ENCODE data around the gene TMCC3.

GRCh38 chr12:94602024-94602423 is 48.3 kb downstream of the TMCC3 start:
- TF ChIP-seq, protein P1, sequence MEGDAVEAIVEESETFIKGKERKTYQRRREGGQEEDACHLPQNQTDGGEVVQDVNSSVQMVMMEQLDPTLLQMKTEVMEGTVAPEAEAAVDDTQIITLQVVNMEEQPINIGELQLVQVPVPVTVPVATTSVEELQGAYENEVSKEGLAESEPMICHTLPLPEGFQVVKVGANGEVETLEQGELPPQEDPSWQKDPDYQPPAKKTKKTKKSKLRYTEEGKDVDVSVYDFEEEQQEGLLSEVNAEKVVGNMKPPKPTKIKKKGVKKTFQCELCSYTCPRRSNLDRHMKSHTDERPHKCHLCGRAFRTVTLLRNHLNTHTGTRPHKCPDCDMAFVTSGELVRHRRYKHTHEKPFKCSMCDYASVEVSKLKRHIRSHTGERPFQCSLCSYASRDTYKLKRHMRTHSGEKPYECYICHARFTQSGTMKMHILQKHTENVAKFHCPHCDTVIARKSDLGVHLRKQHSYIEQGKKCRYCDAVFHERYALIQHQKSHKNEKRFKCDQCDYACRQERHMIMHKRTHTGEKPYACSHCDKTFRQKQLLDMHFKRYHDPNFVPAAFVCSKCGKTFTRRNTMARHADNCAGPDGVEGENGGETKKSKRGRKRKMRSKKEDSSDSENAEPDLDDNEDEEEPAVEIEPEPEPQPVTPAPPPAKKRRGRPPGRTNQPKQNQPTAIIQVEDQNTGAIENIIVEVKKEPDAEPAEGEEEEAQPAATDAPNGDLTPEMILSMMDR (IDR thresholded peaks at IDR 0.05; ENCODE audit: poor library complexity, severe bottlenecking) = no peak
- TF ChIP-seq EZH2 (IDR thresholded peaks at IDR 0.05; ENCODE audit: borderline replicate concordance, insufficient read depth, low read length, poor library complexity, severe bottlenecking) = no peak
- TF ChIP-seq, protein P2, sequence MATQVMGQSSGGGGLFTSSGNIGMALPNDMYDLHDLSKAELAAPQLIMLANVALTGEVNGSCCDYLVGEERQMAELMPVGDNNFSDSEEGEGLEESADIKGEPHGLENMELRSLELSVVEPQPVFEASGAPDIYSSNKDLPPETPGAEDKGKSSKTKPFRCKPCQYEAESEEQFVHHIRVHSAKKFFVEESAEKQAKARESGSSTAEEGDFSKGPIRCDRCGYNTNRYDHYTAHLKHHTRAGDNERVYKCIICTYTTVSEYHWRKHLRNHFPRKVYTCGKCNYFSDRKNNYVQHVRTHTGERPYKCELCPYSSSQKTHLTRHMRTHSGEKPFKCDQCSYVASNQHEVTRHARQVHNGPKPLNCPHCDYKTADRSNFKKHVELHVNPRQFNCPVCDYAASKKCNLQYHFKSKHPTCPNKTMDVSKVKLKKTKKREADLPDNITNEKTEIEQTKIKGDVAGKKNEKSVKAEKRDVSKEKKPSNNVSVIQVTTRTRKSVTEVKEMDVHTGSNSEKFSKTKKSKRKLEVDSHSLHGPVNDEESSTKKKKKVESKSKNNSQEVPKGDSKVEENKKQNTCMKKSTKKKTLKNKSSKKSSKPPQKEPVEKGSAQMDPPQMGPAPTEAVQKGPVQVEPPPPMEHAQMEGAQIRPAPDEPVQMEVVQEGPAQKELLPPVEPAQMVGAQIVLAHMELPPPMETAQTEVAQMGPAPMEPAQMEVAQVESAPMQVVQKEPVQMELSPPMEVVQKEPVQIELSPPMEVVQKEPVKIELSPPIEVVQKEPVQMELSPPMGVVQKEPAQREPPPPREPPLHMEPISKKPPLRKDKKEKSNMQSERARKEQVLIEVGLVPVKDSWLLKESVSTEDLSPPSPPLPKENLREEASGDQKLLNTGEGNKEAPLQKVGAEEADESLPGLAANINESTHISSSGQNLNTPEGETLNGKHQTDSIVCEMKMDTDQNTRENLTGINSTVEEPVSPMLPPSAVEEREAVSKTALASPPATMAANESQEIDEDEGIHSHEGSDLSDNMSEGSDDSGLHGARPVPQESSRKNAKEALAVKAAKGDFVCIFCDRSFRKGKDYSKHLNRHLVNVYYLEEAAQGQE (IDR thresholded peaks at IDR 0.05; ENCODE audit: borderline replicate concordance) = no peak
- no peak for TF ChIP-seq POLR2AphosphoS5 (IDR thresholded peaks at IDR 0.05)

All from neural cell (in vitro differentiated cells).